GM12878 (cell line): Measurements from ENCODE around the gene GOLIM4. TPM values are rescaled to one million over a fixed set of nuclear protein-coding genes. Genes with fewer than 3 reads are reported as not detected.

ENCODE experiments used
- ATAC-seq: fragments of 200-7000 bp; cut with Tn5 transposase; 3 replicates; pipeline ENCODE4 v1.9.1; 2020; ENCODE audit warnings: mild to moderate bottlenecking, moderate library complexity
- BruUV-seq: library from RNA; stranded (reverse); fragments of 400-500 nt; replicated peaks from 2 replicates; lab custom pipeline; 2021; lab: Mats Ljungman, UMichigan
- CTCF ChIA-PET: fragments of 300-600 bp; sonication (Branson Sonifier 250); formaldehyde crosslinking; extraction: SDS; loops from one replicate; lab custom pipeline; 2021; ENCODE audit warnings: inconsistent platforms; lab: Yijun Ruan, JAX
- POLR2A ChIA-PET: fragments of 350-600 bp; formaldehyde crosslinking; extraction: SDS; loops from one replicate; lab custom pipeline; 2021; ENCODE audit warnings: inconsistent platforms; lab: Charles Lee
- RAD21 ChIA-PET: fragments of 300-600 bp; sonication (Branson Sonifier 250); formaldehyde crosslinking; loops from one replicate; lab custom pipeline; 2023; ENCODE audit warnings: antibody characterized with exemption; ENCODE audit not compliant: unreplicated experiment; lab: Charles Lee
- SMC1A ChIA-PET: fragments of 300-600 bp; sonication (Branson Sonifier 250); formaldehyde crosslinking; loops from one replicate; lab custom pipeline; 2023; ENCODE audit not compliant: unreplicated experiment, uncharacterized antibody; lab: Charles Lee
- DNase-seq: peaks from one replicate; pipeline ENCODE4 v3.0.0-alpha.2; 2011; ENCODE audit warnings: low read depth, low spot score
- FAIRE-seq: peaks from 3 replicates; lab custom pipeline; 2011; peaks lifted over from hg19 to GRCh38; lab: Jason Lieb, UNC
- H2AFZ ChIP-seq: 2 replicates; pipeline ENCODE4 v1.6.0; 2011; ENCODE audit warnings: low read depth, low read length, control low read depth; ENCODE audit not compliant: control insufficient read depth
- H3K27ac ChIP-seq: 2 replicates; pipeline ENCODE4 v1.5.1; 2011; ENCODE audit warnings: control low read depth; ENCODE audit not compliant: control insufficient read depth, insufficient read depth
- H3K27me3 ChIP-seq, 2 experiments: replicated peaks in 1 of 2; 2 replicates each; pipeline versions ENCODE4 v1.6.0 to v1.6.1; 2011; ENCODE audit warnings: low read length in 1 of 2; ENCODE audit not compliant: control insufficient read depth in 2 of 2, insufficient read depth in 2 of 2
- H3K36me3 ChIP-seq, 2 experiments: 2 replicates each; pipeline ENCODE4 v1.5.1; 2011; ENCODE audit warnings: low read length in 1 of 2; ENCODE audit not compliant: control insufficient read depth in 2 of 2, insufficient read depth in 2 of 2
- H3K4me1 ChIP-seq: 2 replicates; pipeline ENCODE4 v1.6.1; 2011; ENCODE audit warnings: mild to moderate bottlenecking, low read length, moderate library complexity, mixed read lengths; ENCODE audit not compliant: control insufficient read depth, insufficient read depth
- H3K4me2 ChIP-seq: 2 replicates; pipeline ENCODE4 v1.6.0; 2011; ENCODE audit warnings: control low read depth; ENCODE audit not compliant: control insufficient read depth, insufficient read depth
- H3K4me3 ChIP-seq: fragments of 200-600 bp; sonication (generic); 2 replicates; pipeline ENCODE4 v1.5.1; 2016
- H3K79me2 ChIP-seq: 2 replicates; pipeline ENCODE4 v1.6.0; 2011; ENCODE audit warnings: low read length; ENCODE audit not compliant: control insufficient read depth, insufficient read depth
- H3K9ac ChIP-seq: 2 replicates; pipeline ENCODE4 v1.8.0; 2011; ENCODE audit warnings: low read length, control low read depth, mixed read lengths; ENCODE audit not compliant: control insufficient read depth, insufficient read depth
- H3K9me3 ChIP-seq: replicated peaks from 3 replicates; pipeline ENCODE4 v1.5.1; 2011; ENCODE audit warnings: mild to moderate bottlenecking, low read length; ENCODE audit not compliant: control insufficient read depth, insufficient read depth
- H4K20me1 ChIP-seq: 2 replicates; pipeline ENCODE4 v1.6.0; 2011; ENCODE audit not compliant: control insufficient read depth, insufficient read depth
- CEBPB ChIP-seq, 2 experiments: fragments of 150-350 bp in 1 of 2; IDR thresholded peaks; 2 replicates each; pipeline ENCODE4 v1.6.1; 2012 to 2014; ENCODE audit warnings: low read depth in 2 of 2, low read length in 2 of 2, borderline replicate concordance in 1 of 2, inconsistent platforms in 1 of 2
- IKZF1 ChIP-seq: fragments of 450-650 bp; conservative IDR thresholded peaks from 2 replicates; pipeline ENCODE4 v1.6.1; 2017; ENCODE audit warnings: antibody characterized with exemption, mild to moderate bottlenecking
- JUNB ChIP-seq: IDR thresholded peaks from 2 replicates; pipeline ENCODE4 v1.6.1; 2016; ENCODE audit warnings: antibody characterized with exemption, mild to moderate bottlenecking
- MLLT1 ChIP-seq: fragments of 450-650 bp; IDR thresholded peaks from 2 replicates; pipeline ENCODE4 v1.6.1; 2016; ENCODE audit warnings: mild to moderate bottlenecking
- MTA2 ChIP-seq: fragments of 450-650 bp; IDR thresholded peaks from 2 replicates; pipeline ENCODE4 v1.6.1; 2016; ENCODE audit warnings: low read depth, mild to moderate bottlenecking, moderate library complexity
- MYB ChIP-seq: fragments of 150-350 bp; IDR thresholded peaks from 2 replicates; pipeline ENCODE4 v1.6.1; 2014; ENCODE audit warnings: mild to moderate bottlenecking, low read depth, low read length, borderline replicate concordance
- PML ChIP-seq: IDR thresholded peaks from 2 replicates; pipeline ENCODE4 v1.6.1; 2012; ENCODE audit warnings: low read length, inconsistent platforms
- POLR2A ChIP-seq: IDR thresholded peaks from 2 replicates; pipeline ENCODE4 v1.6.1; 2011; ENCODE audit warnings: low read depth, mild to moderate bottlenecking, low read length
- RCOR1 ChIP-seq: conservative IDR thresholded peaks from 2 replicates; pipeline ENCODE4 v1.6.1; 2012; ENCODE audit warnings: low read depth, low read length, improper control_type of control experiment
- SREBF1 ChIP-seq: IDR thresholded peaks from 2 replicates; pipeline ENCODE4 v1.6.1; 2012; ENCODE audit warnings: mild to moderate bottlenecking, low read length
- SRF ChIP-seq, 2 experiments: IDR thresholded peaks; 2 replicates each; pipeline ENCODE4 v1.6.1; 2011; ENCODE audit warnings: low read depth in 2 of 2, low read length in 2 of 2, mild to moderate bottlenecking in 1 of 2, moderate library complexity in 1 of 2
- SUZ12 ChIP-seq: fragments of 200-600 bp; sonication (generic); IDR thresholded peaks from one replicate; pipeline ENCODE4 v1.6.1; 2018; ENCODE audit warnings: antibody characterized with exemption, mild to moderate bottlenecking; ENCODE audit not compliant: unreplicated experiment
- TARDBP ChIP-seq: IDR thresholded peaks from 2 replicates; pipeline ENCODE4 v1.6.1; 2016; ENCODE audit warnings: borderline replicate concordance
- TCF3 ChIP-seq: IDR thresholded peaks from 2 replicates; pipeline ENCODE4 v1.6.1; 2012; ENCODE audit warnings: low read depth, mild to moderate bottlenecking, low read length, borderline replicate concordance; ENCODE audit not compliant: insufficient read depth
- WGBS: methylation state at CpG from one replicate; pipeline ENCODE4 v1.1.6; 2016; ENCODE audit warnings: low lambda C conversion rate; ENCODE audit not compliant: insufficient replicate concordance, insufficient coverage; ENCODE audit errors: missing lambda C conversion rate; 5-methylcytosine and 5-hydroxymethylcytosine counted together
- in situ Hi-C: fragments of 300-500 bp; cut with MboI; formaldehyde crosslinking; loops from 9 replicates; pipeline ENCODE4 v1.14.3; 2018; ENCODE audit warnings: mixed read lengths
- intact Hi-C: fragments of 100-400 bp; cut with micrococcal nuclease; formaldehyde crosslinking; loops from one replicate; pipeline ENCODE4 v1.14.2; 2022; ENCODE audit not compliant: unreplicated experiment
- polyA plus RNA-seq, 11 experiments: library from polyadenylated mRNA; depleted of rRNA in 4 of 11; unstranded in 6 of 11; stranded (reverse) in 5 of 11; fragments of >200 nt; fragmentation: Nextera tagmentation in 4 of 11; fragmentation: Illumina TruSeq in 1 of 11; extraction: Ambion mirVana in 4 of 11; extraction: Trizol in 1 of 11; gene quantifications; 1 replicate in 1 of 11; 2 replicates in 10 of 11; pipeline versions ENCODE4 v1.2.1 to v1.2.3, GENCODE V29; 2011 to 2016; ENCODE audit warnings: inconsistent platforms in 2 of 11, missing spikeins in 2 of 11, low read depth in 1 of 11
- total RNA-seq, 4 experiments: library from RNA; depleted of rRNA in 3 of 4; stranded (reverse); fragments of >200 nt in 3 of 4; fragmentation: Illumina TruSeq in 1 of 4; extraction: Trizol in 1 of 4; gene quantifications; 2 replicates each; pipeline versions ENCODE4 v1.2.1 to v1.2.3, GENCODE V29; 2013 to 2021
- TF ChIP-seq, protein P1 (sequence below), 3 experiments: IDR thresholded peaks in 2 of 3; conservative IDR thresholded peaks in 1 of 3; 2 replicates each; pipeline ENCODE4 v1.5.1; 2011; ENCODE audit warnings: low read depth in 3 of 3, low read length in 3 of 3, mild to moderate bottlenecking in 3 of 3, control low read depth in 2 of 3, moderate library complexity in 2 of 3, inconsistent platforms in 1 of 3, mixed read lengths in 1 of 3; ENCODE audit not compliant: control insufficient read depth in 2 of 3, insufficient read depth in 1 of 3; ENCODE audit errors: extremely low read depth in 1 of 3

Gene GOLIM4
- total and polyA plus RNA-seq, 10 of the 15 experiments (the other 5 are each of a cell fraction or from before 2014, with no cell fraction given) = 11.1 to 32.4 (median 19.3) TPM

DNA sequence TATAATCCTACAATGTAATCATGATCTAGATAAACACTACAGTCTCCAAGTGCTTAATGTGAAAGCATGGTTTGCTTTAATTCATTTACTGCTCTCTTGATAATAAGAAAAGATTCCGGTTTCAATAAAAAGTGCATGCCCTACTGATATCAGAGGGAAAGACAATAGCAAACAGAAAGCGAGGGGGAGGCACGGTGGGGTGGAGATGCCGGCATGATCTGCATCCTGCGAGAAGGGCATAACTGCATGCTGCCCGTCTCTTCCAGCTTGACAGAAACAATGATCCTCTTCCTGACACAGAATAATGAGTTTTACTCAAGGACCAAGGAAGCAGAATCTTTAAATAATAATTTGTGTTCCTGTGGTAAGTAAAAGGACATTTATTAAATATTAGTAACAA, 51.7 kb downstream of the GOLIM4 start:
- Histone ChIP-seq H3K27me3 (no peaks in the 10 kb centered on the region), H3K4me2 (no peak overlapping the region), H3K4me1 (no peaks in the 10 kb centered on the region), H2AFZ (no peak overlapping the region), H3K9ac (no peak overlapping the region), H3K4me3 (no peak overlapping the region), H3K27ac (no peak overlapping the region), H3K79me2 (no peaks in the 10 kb centered on the region), H3K9me3 (no peaks in the 10 kb centered on the region), H4K20me1 (no peaks in the 10 kb centered on the region), H3K36me3 (peaks cover 0 to 1% of the 10 kb centered on the region in 2 experiments; a peak in 3 of 4 replicates)
- in situ Hi-C loops (loop anchor here (10.0 kb wide), 1 partner anchor 811 kb away; no protein-coding TSS in a partner anchor), intact Hi-C loops (loop anchor here (10.0 kb wide), 1 partner anchor 801 kb away; no protein-coding TSS in a partner anchor)
- no peak for ATAC-seq
- SMC1A ChIA-PET = interaction anchor here (1.4 kb wide), 1 partner anchor 121 kb away, joined by 3 read pairs; no protein-coding TSS in a partner anchor
- 92% methylated on average over 6 of the region's 6 CpGs for WGBS
- DNase-seq = no peak
- no TSS peak for BruUV-seq
- CTCF ChIA-PET = interaction anchor here (6.9 kb wide), 1 partner anchor 122 kb away, joined by 48 read pairs; no protein-coding TSS in a partner anchor
- FAIRE-seq = no peak
- RAD21 ChIA-PET = no interaction called here
- POLR2A ChIA-PET = no interaction called here
- TF ChIP-seq SUZ12 (no peak), SRF (IDR thresholded peaks at IDR 0.05; ENCODE audit: low read depth in 2 of 2, low read length in 2 of 2) (no peak), PML (no peak), SREBF1 (no peak), TARDBP (no peak), IKZF1 (no peak), MYB (no peak), JUNB (no peak), MLLT1 (no peak), RCOR1 (no peak), MTA2 (no peak), POLR2A (no peak), TCF3 (no peak), CEBPB (IDR thresholded peaks at IDR 0.05; ENCODE audit: borderline replicate concordance in 1 of 2, low read depth in 2 of 2, low read length in 2 of 2) (no peak)
- TF ChIP-seq, protein P1, sequence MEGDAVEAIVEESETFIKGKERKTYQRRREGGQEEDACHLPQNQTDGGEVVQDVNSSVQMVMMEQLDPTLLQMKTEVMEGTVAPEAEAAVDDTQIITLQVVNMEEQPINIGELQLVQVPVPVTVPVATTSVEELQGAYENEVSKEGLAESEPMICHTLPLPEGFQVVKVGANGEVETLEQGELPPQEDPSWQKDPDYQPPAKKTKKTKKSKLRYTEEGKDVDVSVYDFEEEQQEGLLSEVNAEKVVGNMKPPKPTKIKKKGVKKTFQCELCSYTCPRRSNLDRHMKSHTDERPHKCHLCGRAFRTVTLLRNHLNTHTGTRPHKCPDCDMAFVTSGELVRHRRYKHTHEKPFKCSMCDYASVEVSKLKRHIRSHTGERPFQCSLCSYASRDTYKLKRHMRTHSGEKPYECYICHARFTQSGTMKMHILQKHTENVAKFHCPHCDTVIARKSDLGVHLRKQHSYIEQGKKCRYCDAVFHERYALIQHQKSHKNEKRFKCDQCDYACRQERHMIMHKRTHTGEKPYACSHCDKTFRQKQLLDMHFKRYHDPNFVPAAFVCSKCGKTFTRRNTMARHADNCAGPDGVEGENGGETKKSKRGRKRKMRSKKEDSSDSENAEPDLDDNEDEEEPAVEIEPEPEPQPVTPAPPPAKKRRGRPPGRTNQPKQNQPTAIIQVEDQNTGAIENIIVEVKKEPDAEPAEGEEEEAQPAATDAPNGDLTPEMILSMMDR (IDR thresholded peaks at IDR 0.05 in 2 of 3, conservative IDR thresholded peaks at IDR 0.05 in 1 of 3; ENCODE audit: control insufficient read depth in 2 of 3, extremely low read depth in 1 of 3, insufficient read depth in 1 of 3, low read depth in 3 of 3, low read length in 3 of 3) = no peak
- TF ChIP-seq, all 136 proteins: peak for 0
